ENCODE measurements around the gene KCTD2. TPM values are rescaled to one million over a fixed set of nuclear protein-coding genes. Genes with fewer than 3 reads are reported as not detected.

Gene KCTD2
- total RNA-seq, 1 donor from 2014 or later, result 19.5 TPM

DNA sequence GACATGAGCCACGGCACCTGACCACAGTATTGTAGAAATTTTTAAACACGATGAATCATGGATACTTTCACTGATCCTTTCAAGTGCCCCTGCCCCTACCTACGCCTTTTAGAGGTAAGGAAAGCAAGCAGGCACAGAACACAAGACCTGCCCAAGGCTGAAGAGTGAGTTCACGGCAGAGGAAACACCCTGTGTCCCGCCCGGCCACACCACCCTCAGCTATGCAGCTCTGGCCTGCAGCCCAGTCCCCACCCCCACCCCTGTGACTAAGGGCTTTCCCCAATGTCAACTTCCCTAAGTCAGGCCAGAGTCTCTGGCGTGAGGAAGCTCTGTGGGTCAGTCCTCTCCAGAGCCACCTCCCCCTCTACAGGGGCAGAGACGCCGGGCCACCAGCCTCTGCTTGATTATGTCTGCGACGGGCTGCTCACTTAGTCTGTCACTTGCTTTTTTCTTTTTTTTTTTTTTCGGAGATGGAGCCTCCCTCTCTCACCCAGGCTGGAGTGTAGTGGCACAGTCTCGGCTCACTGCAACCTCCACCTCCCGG, 49.1 kb downstream of the KCTD2 start:
- ChIA-PET POLR2A (interaction anchor here (0.7 to 1.5 kb wide), 3 partner anchors 11 to 19 kb away, joined by 3 to 5 read pairs (median 3); no protein-coding TSS in a partner anchor), CTCF (no interaction called here)
- no peak for TF ChIP-seq CTCF (IDR thresholded peaks at IDR 0.05)
- Mint-ChIP-seq H3K27ac (no peak overlapping the region), H3K27me3 (no peaks in the 10 kb centered on the region), H3K36me3 (ENCODE audit: low read depth) (no peaks in the 10 kb centered on the region), H3K9me3 (no peaks in the 10 kb centered on the region), H3K4me3 (no peak overlapping the region), H3K4me1 (peaks cover 3% of the 10 kb centered on the region)
- ATAC-seq (ENCODE audit: low read depth), result no peak
- intact Hi-C loops (cut with micrococcal nuclease), result no loop called here
- no peak for DNase-seq

DNA sequence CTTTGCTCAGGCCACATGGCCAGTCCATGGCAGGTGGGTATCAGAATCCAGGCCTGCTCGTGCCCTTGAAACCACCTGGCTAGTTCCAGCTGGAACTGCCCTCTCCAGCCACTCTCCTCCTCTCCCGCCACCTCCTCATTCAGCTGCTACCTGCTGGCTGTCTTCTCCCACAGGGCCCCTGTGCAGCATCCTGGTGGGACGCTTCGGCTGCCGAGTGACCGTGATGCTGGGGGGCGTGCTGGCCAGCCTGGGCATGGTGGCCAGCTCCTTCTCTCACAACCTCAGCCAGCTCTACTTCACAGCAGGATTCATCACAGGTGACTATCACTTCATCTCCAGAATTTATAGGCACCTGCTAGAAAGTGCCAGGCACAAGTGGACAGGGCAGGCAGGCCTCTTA, 50.8 kb downstream of the KCTD2 start:
- H3K4me1 Mint-ChIP-seq, result peaks cover 13% of the 10 kb centered on the region
- DNase-seq (no peak), ATAC-seq (ENCODE audit: low read depth) (no peak)
- no peaks in the 10 kb centered on the region for H3K9me3 Mint-ChIP-seq
- no peaks in the 10 kb centered on the region for H3K36me3 Mint-ChIP-seq (ENCODE audit: low read depth)
- intact Hi-C loops (cut with micrococcal nuclease), result no loop called here
- CTCF ChIA-PET, result interaction anchor here (1.3 kb wide), 1 partner anchor 8 kb away, joined by 4 read pairs; no protein-coding TSS in a partner anchor
- no peak overlapping the region for H3K27ac Mint-ChIP-seq
- TF ChIP-seq CTCF (IDR thresholded peaks at IDR 0.05), result no peak
- POLR2A ChIA-PET, result no interaction called here
- no peaks in the 10 kb centered on the region for H3K27me3 Mint-ChIP-seq
- no peak overlapping the region for H3K4me3 Mint-ChIP-seq

DNA sequence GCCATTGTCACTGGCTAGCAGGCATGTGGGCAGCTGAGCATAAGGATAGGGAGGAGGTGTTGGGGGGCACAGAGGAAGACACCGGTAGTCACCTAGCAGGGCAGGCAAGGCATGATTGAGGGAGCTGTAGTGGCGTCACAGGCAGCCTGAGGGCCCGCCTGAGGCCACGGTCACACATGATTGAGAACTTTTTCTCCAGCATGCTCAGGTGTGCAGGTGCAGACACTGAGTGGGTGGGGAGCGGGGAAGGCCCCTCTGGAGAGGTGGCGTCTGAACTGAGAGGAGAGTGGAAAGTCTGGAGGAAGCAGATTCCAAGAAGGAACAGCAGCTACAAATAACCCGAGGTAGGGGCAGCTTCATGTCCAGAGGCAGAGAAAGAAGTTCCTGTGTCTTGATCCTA, 51.8 kb downstream of the KCTD2 start:
- Mint-ChIP-seq H3K4me1 (peaks cover 17% of the 10 kb centered on the region), H3K4me3 (no peak overlapping the region), H3K27me3 (no peaks in the 10 kb centered on the region), H3K9me3 (no peaks in the 10 kb centered on the region), H3K27ac (no peak overlapping the region), H3K36me3 (ENCODE audit: low read depth) (no peaks in the 10 kb centered on the region)
- ATAC-seq (ENCODE audit: low read depth) (no peak), DNase-seq (no peak)
- ChIA-PET POLR2A (interaction anchor here (0.8 kb wide), 1 partner anchor 11 kb away, joined by 5 read pairs; the partner anchor contains the start of gene ARMC7), CTCF (interaction anchor here (1.0 kb wide), 1 partner anchor 15 kb away, joined by 3 read pairs; no protein-coding TSS in a partner anchor)
- intact Hi-C loops (cut with micrococcal nuclease), result no loop called here
- no peak for TF ChIP-seq CTCF (IDR thresholded peaks at IDR 0.05)

- DNase-seq (no peak), ATAC-seq (ENCODE audit: low read depth) (no peak)
- H3K4me3 Mint-ChIP-seq, result no peak overlapping the region
- CTCF ChIA-PET, result no interaction called here
- intact Hi-C loops (cut with micrococcal nuclease), result no loop called here
- no peak overlapping the region for H3K27ac Mint-ChIP-seq
- TF ChIP-seq CTCF (IDR thresholded peaks at IDR 0.05), result no peak
- no peaks in the 10 kb centered on the region for H3K36me3 Mint-ChIP-seq (ENCODE audit: low read depth)
- no peaks in the 10 kb centered on the region for H3K27me3 Mint-ChIP-seq
- peaks cover 17% of the 10 kb centered on the region for H3K4me1 Mint-ChIP-seq
- POLR2A ChIA-PET, result no interaction called here
- no peaks in the 10 kb centered on the region for H3K9me3 Mint-ChIP-seq
Observed at GRCh38 chr17:75099881-75100595, 53.0 kb downstream of the KCTD2 start.

GRCh38 chr17:75102385-75102821, 55.4 kb downstream of the KCTD2 start:
- Mint-ChIP-seq H3K4me3 (peak overlapping the region; percentile 1), H3K9me3 (no peaks in the 10 kb centered on the region), H3K27me3 (no peaks in the 10 kb centered on the region), H3K27ac (peak overlapping the region; percentile 57), H3K36me3 (ENCODE audit: low read depth) (no peaks in the 10 kb centered on the region), H3K4me1 (peaks cover 14% of the 10 kb centered on the region)
- POLR2A ChIA-PET, result interaction anchor here (0.6 to 1.5 kb wide), 8 partner anchors 11 to 678 kb away, joined by 3 to 12 read pairs (median 4); partner anchors contain the start of gene SLC25A19
- ATAC-seq (ENCODE audit: low read depth) (peak; percentile 77), DNase-seq (no peak)
- intact Hi-C loops (cut with micrococcal nuclease), result no loop called here
- CTCF ChIA-PET, result interaction anchor here (0.6 to 5.3 kb wide), 4 partner anchors 12 to 105 kb away, joined by 3 to 22 read pairs (median 4); no protein-coding TSS in a partner anchor
- TF ChIP-seq CTCF (IDR thresholded peaks at IDR 0.05), result no peak

Measured in activated B cell treated with CpG ODN at 0.5 μM for 24 hours (primary cell).